ENCODE data around the gene DDX56.
"Not testable (repeated sequence)": the region's sequence is repeated elsewhere in the genome, so short reads cannot be mapped to it uniquely, and the experiment has no call there.

The DDX56 gene

DNA sequence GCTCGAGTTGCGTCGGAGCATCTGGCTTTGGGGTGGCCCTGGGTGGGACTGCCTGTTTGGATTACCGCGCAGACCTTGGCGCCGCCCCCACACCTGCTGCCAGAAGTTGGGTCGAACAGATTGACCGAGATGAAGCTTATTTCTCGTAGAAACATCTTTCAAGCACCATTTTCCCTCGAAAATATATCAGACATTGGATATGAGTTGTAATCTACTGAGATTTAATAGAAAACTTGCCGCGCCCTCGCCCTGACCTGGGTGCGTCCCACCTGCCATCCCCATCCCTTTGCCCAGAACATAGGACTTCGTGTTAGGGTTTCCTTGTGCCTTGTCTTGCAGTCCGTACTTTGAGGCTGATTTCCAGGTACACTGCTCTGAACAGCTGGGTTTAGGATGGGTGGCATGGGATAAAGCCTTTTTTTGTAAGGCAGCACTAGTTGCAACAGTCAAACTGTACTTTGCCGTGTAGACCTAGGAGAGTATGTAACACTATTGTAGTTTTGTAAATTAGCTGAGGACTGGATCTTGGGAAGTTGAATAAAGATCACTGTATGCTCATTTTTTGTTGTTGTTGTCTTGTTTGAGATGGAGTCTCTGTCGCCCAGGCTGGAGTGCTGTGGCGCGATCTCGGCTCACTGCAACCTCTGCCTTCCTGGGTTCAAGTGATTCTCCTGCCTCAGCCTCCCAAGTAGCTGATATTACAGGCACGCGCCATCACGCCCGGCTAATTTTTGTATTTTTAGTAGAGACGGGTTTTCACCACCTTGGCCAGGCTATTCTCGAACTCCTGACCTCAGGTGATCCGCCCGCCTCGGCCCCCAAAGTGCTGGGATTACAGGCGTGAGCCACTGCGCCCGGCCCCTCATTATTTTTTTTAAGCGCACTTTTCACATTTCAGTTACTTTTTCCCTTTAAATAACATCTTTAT lies 33.7 kb upstream of the DDX56 start:
- Histone ChIP-seq H3K9me3 (ENCODE audit: control insufficient read depth, insufficient read depth, low read length) (no peaks in the 10 kb centered on the region), H3K9ac (ENCODE audit: low read depth, low read length) (peak overlapping the region; percentile 90), H3K4me1 (ENCODE audit: insufficient read depth, low read length) (peaks cover 4% of the 10 kb centered on the region; the same call in 1 of the 2 replicates), H3K36me3 (ENCODE audit: insufficient read depth, low read length) (no peaks in the 10 kb centered on the region)

DNA sequence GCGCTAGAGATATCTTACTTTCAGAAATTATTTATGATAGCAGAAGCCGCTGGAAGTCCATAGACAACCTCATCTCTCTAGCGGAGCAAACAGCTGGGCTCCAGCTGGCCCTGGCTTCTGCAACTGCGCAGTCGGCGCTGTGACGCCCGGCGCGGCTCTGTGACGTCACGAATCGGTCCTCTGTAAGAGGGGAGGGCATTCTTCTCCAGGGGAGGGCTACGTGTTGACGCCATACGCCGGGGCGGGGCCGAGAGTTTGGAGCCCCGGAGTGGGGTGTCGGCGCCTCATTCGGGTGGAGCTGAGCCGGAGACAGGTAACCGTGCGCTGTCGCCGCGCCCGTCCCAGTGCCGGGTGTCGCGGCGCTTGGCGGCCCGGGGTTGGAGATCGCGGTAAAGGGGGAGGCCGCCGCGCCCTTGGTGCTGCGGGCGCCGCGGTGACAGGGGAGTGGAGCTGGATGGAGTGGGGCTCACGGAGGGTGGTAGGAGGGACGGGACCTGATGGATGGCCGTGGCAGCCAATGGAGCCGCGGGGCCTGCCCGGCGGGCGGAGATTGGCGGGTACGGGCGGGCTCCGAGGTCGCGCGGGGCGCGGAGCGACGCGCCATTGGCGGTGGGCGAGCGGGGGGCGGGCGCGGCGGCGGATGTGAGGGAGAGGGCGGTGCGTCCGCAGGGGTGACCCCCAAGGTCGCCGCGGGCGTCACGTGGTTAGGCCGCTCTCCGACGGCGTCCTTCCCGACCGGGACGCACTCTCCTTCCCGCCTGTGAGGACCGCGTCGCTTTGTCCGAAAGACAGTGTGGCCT lies 32.8 kb upstream of the DDX56 start, which contains the start of gene OGDH:
TSS of gene OGDH (plus strand) at position 287 of the 800 bp plus-strand sequence. CDS start 17,717 bp downstream, outside the sequence.
- H3K4me1 ChIP-seq (ENCODE audit: insufficient read depth, low read length) = peaks cover 4% of the 10 kb centered on the region; the same call in 1 of the 2 replicates
- no peaks in the 10 kb centered on the region for H3K36me3 ChIP-seq (ENCODE audit: insufficient read depth, low read length)
- no peaks in the 10 kb centered on the region for H3K9me3 ChIP-seq (ENCODE audit: control insufficient read depth, insufficient read depth, low read length)
- peak within 1 kb of the TSS; percentile 90 for H3K9ac ChIP-seq (ENCODE audit: low read depth, low read length)

DNA sequence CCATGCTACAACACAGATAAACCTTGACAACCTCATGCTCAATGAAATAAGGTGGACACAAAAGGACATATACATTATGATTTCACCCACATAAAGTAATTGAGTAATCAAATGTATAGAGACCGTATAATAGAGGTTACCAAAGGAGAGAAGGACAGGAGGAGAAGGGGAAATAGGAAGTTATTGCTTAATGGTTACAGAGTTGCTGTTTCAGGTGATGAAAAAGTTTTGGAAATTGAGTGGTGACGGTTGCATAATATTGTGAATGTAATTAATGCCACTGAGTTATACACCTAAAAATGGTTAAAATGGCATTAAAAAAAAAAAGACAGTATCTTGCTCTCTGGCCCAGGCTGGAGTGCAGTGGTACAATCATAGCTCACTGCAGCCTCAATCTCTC lies 31.2 kb upstream of the DDX56 start:
- no peaks in the 10 kb centered on the region for H3K9me3 ChIP-seq (ENCODE audit: control insufficient read depth, insufficient read depth, low read length)
- peaks cover 4% of the 10 kb centered on the region; the same call in 1 of the 2 replicates for H3K4me1 ChIP-seq (ENCODE audit: insufficient read depth, low read length)
- no peaks in the 10 kb centered on the region for H3K36me3 ChIP-seq (ENCODE audit: insufficient read depth, low read length)
- no peak overlapping the region for H3K9ac ChIP-seq (ENCODE audit: low read depth, low read length)

DNA sequence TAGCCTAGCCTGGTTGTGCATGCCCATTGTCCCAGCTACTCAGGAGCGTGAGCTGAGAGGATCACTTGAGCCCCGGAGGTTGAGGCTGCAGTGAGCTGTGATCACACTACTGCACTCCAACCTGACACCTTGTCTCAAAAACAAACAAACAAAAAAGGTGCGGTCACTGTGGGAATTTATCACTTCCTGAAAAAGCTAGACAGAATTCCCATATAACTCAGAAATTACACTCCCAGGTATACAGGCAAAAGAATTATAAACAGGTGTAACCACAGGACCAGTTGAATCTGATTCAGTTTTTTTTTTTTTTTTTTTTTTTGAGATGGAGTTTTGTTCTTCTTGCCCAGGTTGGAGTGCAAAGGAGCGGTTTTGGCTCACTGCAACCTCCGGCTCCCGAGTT lies 29.5 kb upstream of the DDX56 start:
- no peaks in the 10 kb centered on the region for H3K9me3 ChIP-seq (ENCODE audit: control insufficient read depth, insufficient read depth, low read length)
- no peaks in the 10 kb centered on the region for H3K4me1 ChIP-seq (ENCODE audit: insufficient read depth, low read length)
- H3K9ac ChIP-seq (ENCODE audit: low read depth, low read length) = no peak overlapping the region
- H3K36me3 ChIP-seq (ENCODE audit: insufficient read depth, low read length) = no peaks in the 10 kb centered on the region

DNA sequence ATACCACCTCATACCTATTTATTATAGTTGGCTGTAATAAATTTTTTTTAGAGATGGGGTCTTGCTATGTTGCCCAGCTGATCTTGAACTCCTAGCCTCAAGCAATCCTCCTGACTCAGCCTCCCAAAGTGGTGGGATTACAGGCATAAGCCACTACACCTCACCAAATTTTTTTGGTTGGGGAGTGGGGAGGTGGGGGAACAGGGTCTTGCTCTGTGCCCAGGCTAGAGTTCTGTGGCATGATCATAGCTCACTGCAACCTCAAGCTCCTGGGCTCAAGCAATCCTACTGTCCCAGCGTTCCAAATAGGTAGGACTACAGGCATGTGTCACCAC lies 28.8 kb upstream of the DDX56 start:
- no peak overlapping the region for H3K9ac ChIP-seq (ENCODE audit: low read depth, low read length)
- no peaks in the 10 kb centered on the region for H3K9me3 ChIP-seq (ENCODE audit: control insufficient read depth, insufficient read depth, low read length)
- H3K36me3 ChIP-seq (ENCODE audit: insufficient read depth, low read length) = no peaks in the 10 kb centered on the region
- no peaks in the 10 kb centered on the region for H3K4me1 ChIP-seq (ENCODE audit: insufficient read depth, low read length)

DNA sequence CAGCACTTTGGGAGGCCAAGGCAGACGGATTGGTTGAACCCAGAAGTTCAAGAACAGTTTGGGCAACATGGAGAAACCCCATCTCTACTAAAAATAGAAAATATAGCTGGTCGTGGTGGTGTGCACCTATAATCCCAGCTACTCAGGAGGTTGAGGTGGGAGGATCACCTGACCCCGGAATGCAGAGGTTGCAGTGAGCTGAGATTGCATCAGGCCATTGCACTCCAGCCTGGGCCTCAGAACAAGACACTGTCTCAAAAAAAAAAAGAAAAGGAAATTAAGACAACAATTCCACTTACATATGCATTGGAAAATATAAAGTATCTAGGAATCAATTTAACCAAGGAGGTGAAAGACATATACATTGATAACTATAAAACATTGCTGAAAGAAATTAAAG lies 25.5 kb upstream of the DDX56 start:
- Histone ChIP-seq H3K9ac (ENCODE audit: low read depth, low read length) (no peak overlapping the region), H3K36me3 (ENCODE audit: insufficient read depth, low read length) (no peaks in the 10 kb centered on the region), H3K4me1 (ENCODE audit: insufficient read depth, low read length) (no peaks in the 10 kb centered on the region), H3K9me3 (ENCODE audit: control insufficient read depth, insufficient read depth, low read length) (no peaks in the 10 kb centered on the region)

DNA sequence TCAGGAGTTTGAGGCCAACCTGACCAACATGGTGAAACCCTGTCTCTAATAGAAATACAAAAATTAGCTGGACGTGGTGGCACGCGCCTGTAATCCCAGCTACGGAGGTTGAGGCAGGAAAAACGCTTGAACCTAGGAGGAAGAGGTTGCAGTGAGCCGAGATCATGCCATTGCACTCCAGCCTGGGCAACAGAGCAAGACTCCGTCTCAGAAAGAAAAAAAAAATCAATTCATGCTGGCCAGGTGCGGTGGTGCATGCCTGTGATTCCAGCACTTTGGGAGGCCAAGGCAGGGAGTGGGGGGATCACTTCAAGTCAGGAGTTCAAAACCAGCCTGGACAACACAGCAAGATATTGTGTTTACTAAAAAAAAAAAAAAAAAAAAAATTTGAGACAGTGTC lies 23.5 kb upstream of the DDX56 start:
- not testable (repeated sequence) for H3K9ac ChIP-seq (ENCODE audit: low read depth, low read length); H3K4me1 ChIP-seq (ENCODE audit: insufficient read depth, low read length); H3K36me3 ChIP-seq (ENCODE audit: insufficient read depth, low read length); H3K9me3 ChIP-seq (ENCODE audit: control insufficient read depth, insufficient read depth, low read length)

DNA sequence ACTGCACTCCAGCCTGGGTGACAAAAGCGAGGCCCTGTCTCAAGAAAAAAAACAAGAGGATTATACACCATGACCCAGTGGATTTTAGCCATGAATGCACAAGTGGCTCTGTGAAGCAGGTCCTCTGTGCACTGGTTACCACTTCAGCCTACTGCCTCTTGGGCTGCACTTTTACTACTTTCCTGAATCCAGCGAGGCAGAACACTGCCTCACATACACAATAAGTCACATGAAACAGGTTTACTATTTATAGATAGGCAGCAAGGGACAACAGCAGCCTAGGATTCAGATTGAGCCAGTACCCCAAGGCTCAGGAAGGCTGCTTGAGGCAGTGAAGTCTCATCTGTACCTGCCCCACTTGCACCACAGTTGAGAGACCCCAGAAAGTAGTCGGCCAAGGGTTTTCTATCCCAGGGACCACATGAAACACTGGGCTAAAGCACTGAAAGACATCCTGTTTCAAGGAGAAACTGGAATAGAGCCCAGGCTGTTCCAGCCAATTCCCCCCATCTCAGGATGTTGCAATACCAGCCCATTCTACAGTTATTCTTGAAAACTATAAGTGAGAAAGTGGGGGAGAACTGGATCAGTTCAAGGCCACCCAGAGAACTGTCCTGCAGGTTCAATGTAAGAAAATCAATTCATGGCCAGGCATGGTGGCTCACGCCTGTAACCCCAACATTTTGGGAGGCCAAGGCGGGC lies 22.4 kb upstream of the DDX56 start:
- no peaks in the 10 kb centered on the region for H3K9me3 ChIP-seq (ENCODE audit: control insufficient read depth, insufficient read depth, low read length)
- no peaks in the 10 kb centered on the region for H3K36me3 ChIP-seq (ENCODE audit: insufficient read depth, low read length)
- H3K4me1 ChIP-seq (ENCODE audit: insufficient read depth, low read length) = no peaks in the 10 kb centered on the region
- no peak overlapping the region for H3K9ac ChIP-seq (ENCODE audit: low read depth, low read length)

DNA sequence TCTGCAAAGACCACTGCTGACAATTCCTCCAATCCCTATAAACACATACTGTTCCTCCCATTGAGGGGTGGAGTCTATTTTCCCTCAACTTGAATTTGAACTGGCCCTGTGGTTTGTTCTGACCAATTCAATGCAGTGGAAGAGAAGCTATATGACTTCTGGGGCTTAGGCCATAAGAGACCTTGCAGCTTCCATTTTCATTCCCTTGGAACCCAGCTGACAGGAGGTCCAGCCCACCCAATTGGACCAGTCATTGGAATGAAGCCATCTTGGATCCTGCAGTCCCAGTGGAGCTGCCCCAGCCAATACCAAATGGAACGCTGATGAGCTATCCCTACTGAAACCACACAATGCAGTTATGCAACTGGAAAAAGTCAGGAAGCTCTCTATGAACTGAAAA lies 17.2 kb upstream of the DDX56 start:
- Histone ChIP-seq H3K4me1 (ENCODE audit: insufficient read depth, low read length) (no peaks in the 10 kb centered on the region), H3K9ac (ENCODE audit: low read depth, low read length) (no peak overlapping the region), H3K36me3 (ENCODE audit: insufficient read depth, low read length) (no peaks in the 10 kb centered on the region), H3K9me3 (ENCODE audit: control insufficient read depth, insufficient read depth, low read length) (no peaks in the 10 kb centered on the region)

DNA sequence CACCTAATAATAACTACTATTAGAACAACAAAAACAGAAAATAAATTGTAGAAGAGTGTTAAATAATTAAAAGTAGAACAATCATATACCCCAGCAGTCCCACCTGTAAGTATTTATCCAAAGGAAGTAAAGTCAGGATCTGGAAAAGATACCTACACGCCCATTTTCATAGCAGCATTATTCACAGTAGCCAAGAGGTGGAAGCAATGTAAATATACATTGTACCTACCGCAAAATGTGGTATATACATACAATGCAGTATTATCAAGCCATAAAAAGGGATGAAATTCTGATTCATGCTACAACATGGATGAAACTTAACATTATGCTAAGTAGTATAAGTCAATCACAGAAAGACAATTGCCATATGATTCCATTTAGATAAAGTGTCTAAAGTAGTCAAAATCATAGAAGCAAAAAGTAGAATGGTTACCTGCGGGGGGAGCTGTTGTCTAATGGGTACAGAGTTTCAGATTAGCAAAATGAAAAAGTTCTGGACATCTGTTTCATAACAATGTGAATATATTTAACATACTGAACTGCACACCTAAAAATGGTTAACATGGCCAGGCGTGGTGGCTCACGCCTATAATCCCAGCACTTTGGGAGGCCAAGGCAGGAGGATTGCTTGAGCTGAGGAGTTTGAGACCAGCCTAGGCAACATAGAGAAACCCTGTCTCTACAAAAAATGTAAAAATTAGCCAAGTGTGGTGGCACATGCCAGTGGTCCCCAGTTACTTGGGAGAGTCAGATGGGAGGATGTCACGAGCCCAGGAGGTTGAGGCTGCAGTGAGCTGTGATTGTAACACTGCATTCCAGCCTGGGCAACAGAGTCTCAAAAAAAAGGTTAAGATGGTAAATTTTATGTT lies 14.4 kb upstream of the DDX56 start:
- Histone ChIP-seq H3K36me3 (ENCODE audit: insufficient read depth, low read length) (no peaks in the 10 kb centered on the region), H3K9ac (ENCODE audit: low read depth, low read length) (no peak overlapping the region), H3K9me3 (ENCODE audit: control insufficient read depth, insufficient read depth, low read length) (no peaks in the 10 kb centered on the region), H3K4me1 (ENCODE audit: insufficient read depth, low read length) (no peaks in the 10 kb centered on the region)

DNA sequence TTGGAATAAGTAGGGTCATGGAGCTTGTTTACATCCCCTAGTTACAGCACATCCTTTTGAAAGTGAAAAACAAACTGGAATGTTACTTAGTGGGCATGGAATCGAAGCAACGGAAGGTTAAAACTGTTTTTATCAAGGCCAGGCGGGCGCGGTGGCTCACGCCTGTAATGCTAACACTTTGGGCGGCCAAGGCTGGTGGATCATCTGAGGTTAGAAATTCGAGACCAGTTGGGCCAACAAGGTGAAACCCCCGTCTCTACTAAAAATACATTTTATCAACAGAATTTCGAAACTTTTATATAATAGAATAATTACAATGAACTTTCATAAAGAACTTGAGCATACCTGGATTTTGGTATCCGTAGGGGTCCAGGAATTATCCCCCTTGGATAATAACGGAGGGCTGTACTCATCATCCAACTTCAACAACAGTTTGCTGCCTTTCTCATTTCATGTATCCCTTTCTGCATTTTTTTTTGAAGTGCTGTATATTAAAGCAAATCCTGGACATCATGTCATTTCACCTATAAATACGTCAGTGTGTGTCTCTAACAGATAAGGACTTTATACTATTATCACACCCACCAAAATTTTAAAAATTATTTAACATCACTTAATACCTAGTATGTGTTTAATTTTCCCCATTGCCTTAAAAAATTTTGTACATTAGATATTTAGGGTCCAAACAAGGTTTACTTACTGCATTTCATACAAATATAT lies 9.6 kb upstream of the DDX56 start:
- Histone ChIP-seq H3K9me3 (ENCODE audit: control insufficient read depth, insufficient read depth, low read length) (no peaks in the 10 kb centered on the region), H3K9ac (ENCODE audit: low read depth, low read length) (peak overlapping the region; percentile 100), H3K4me1 (ENCODE audit: insufficient read depth, low read length) (peaks cover 5% of the 10 kb centered on the region; the same call in 1 of the 2 replicates)

DNA sequence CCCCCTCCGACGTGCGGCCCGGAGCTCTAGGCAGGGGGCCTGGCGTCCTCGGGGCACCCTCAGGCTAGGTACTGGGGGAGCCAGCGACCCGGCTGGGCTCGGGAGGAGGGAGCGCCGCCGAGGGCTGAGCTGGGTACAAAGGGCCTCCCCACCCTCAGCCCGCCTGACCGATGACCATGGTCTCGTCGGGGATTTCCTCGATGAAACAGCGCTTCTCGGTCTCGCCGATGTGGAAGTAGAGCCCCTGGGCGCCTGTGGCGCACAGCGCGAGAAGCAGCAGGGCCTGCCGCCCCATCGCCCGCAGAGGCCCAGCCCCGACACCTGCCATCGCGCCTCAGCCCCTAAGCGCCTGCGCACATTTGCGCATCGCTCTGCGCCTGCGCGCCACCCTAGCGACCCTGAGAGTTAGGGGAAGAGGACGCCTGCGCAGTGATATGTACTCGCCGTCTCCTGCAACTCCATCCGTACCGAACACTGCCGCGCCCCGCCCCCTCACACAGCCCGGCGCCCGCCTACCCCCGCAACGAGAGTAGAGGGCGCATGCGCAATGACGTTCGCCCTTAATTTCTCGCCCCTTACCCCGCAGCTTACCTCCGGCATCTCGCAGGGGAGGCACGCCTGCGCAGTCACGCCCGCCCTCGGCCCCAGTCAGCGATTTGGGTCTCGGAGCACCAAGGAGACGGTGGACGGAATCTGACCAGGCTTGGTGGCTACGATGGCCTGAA lies 8.3 kb upstream of the DDX56 start, which contains the start of gene TMED4:
TSS of gene TMED4 (minus strand) at position 353 of the 725 bp plus-strand sequence. CDS start at position 328, 25 bp downstream.
- H3K9me3 ChIP-seq (ENCODE audit: control insufficient read depth, insufficient read depth, low read length) = no peaks in the 10 kb centered on the region
- H3K4me1 ChIP-seq (ENCODE audit: insufficient read depth, low read length) = peaks cover 5% of the 10 kb centered on the region; the same call in 1 of the 2 replicates
- H3K36me3 ChIP-seq (ENCODE audit: insufficient read depth, low read length) = peaks cover 13% of the 10 kb centered on the region
- H3K9ac ChIP-seq (ENCODE audit: low read depth, low read length) = peak within 1 kb of the TSS; percentile 100

More for the DNA sequence above, 9.6 kb upstream of the DDX56 start:
- H3K36me3 ChIP-seq (ENCODE audit: insufficient read depth, low read length) = peaks cover 10% of the 10 kb centered on the region

All from ES-I3 (cell line).